WERI-Rb-1 (cell line): ENCODE results near the gene DAG1.

ENCODE experiments used
- DNase-seq: peaks from one replicate; pipeline ENCODE4 v3.0.0-alpha.2; 2020
- H3K27ac ChIP-seq: fragments of 250-450 bp; sonication (Bioruptor Pico); 2 replicates; pipeline ENCODE4 v1.5.1; 2020; ENCODE audit warnings: mild to moderate bottlenecking, moderate library complexity
- H3K27me3 ChIP-seq: fragments of 250-450 bp; sonication (Bioruptor Pico); 2 replicates; pipeline ENCODE4 v1.5.1; 2021; ENCODE audit warnings: mild to moderate bottlenecking, low read depth, moderate library complexity; ENCODE audit not compliant: insufficient read depth, severe bottlenecking
- H3K36me3 ChIP-seq: fragments of 250-450 bp; sonication (Bioruptor Pico); 2 replicates; pipeline ENCODE4 v1.5.1; 2020; ENCODE audit warnings: mild to moderate bottlenecking, moderate library complexity
- H3K4me3 ChIP-seq: 2 replicates; pipeline ENCODE4 v1.5.1; 2011; ENCODE audit warnings: low read depth, mild to moderate bottlenecking, control low read depth, low read length
- H3K9me3 ChIP-seq: fragments of 250-450 bp; sonication (Bioruptor Pico); 2 replicates; pipeline ENCODE4 v1.5.1; 2021; ENCODE audit warnings: mild to moderate bottlenecking, moderate library complexity; ENCODE audit not compliant: severe bottlenecking
- CTCF ChIP-seq: IDR thresholded peaks from 2 replicates; pipeline ENCODE4 v1.5.1; 2011; ENCODE audit warnings: low read depth, mild to moderate bottlenecking, control low read depth, inconsistent platforms, low read length

Gene DAG1

GRCh38 chr3:49456466-49456865 lies 13.6 kb upstream of the DAG1 start:
- Histone ChIP-seq H3K27me3 (no peaks in the 10 kb centered on the region), H3K36me3 (no peaks in the 10 kb centered on the region), H3K4me3 (no peak overlapping the region), H3K27ac (no peak overlapping the region), H3K9me3 (no peaks in the 10 kb centered on the region)
- no peak for TF ChIP-seq CTCF
- no peak for DNase-seq

- H3K36me3 ChIP-seq, result no peaks in the 10 kb centered on the region
- no peak overlapping the region for H3K27ac ChIP-seq
- H3K4me3 ChIP-seq, result no peak overlapping the region
- no peak for TF ChIP-seq CTCF
- no peaks in the 10 kb centered on the region for H3K9me3 ChIP-seq
- H3K27me3 ChIP-seq, result no peaks in the 10 kb centered on the region
- no peak for DNase-seq
These were observed 9.7 kb upstream of the DAG1 start for GRCh38 chr3:49460188-49460890.

- H3K27ac ChIP-seq, result peak overlapping the region; percentile 81; the same call in 1 of the 2 replicates
- H3K4me3 ChIP-seq, result no peak overlapping the region
- H3K36me3 ChIP-seq, result no peaks in the 10 kb centered on the region
- no peak for TF ChIP-seq CTCF
- no peaks in the 10 kb centered on the region for H3K27me3 ChIP-seq
- DNase-seq, result no peak
- no peaks in the 10 kb centered on the region for H3K9me3 ChIP-seq
These were observed 9.1 kb upstream of the DAG1 start for GRCh38 chr3:49460956-49461355.

GRCh38 chr3:49461443-49462171 lies 8.5 kb upstream of the DAG1 start:
- TF ChIP-seq CTCF, result no peak

GRCh38 chr3:49462222-49462621 lies 7.8 kb upstream of the DAG1 start:
- DNase-seq, result peak; percentile 73
- H3K9me3 ChIP-seq, result no peaks in the 10 kb centered on the region
- H3K36me3 ChIP-seq, result no peaks in the 10 kb centered on the region
- peak overlapping the region; percentile 81 for H3K27ac ChIP-seq
- H3K4me3 ChIP-seq, result no peak overlapping the region
- H3K27me3 ChIP-seq, result no peaks in the 10 kb centered on the region
- TF ChIP-seq CTCF, result no peak

More at GRCh38 chr3:49461443-49462171, 8.5 kb upstream of the DAG1 start:
- peak overlapping the region; percentile 81 for H3K27ac ChIP-seq
- no peaks in the 10 kb centered on the region for H3K9me3 ChIP-seq
- H3K27me3 ChIP-seq, result no peaks in the 10 kb centered on the region
- DNase-seq, result peak; percentile 71
- H3K36me3 ChIP-seq, result no peaks in the 10 kb centered on the region
- no peak overlapping the region for H3K4me3 ChIP-seq
